GM23248 (cell line): ENCODE results near the gene ALKAL2. TPM values are rescaled to one million over a fixed set of nuclear protein-coding genes. Genes with fewer than 3 reads are reported as not detected.

ENCODE experiments used
- DNase-seq: peaks from one replicate; pipeline ENCODE4 v3.0.0-alpha.2; 2015
- H2AFZ ChIP-seq: fragments of 200-600 bp; sonication (generic); 2 replicates; pipeline ENCODE4 v1.6.1; 2016; ENCODE audit warnings: antibody characterized with exemption
- H3F3A ChIP-seq: fragments of 200-600 bp; sonication (generic); 2 replicates; pipeline ENCODE4 v1.6.1; 2016; ENCODE audit warnings: mild to moderate bottlenecking, antibody characterized with exemption, mixed run types; ENCODE audit not compliant: insufficient read depth
- H3K27ac ChIP-seq: fragments of 200-600 bp; sonication (generic); 2 replicates; pipeline ENCODE4 v1.5.1; 2016; ENCODE audit warnings: mild to moderate bottlenecking
- H3K27me3 ChIP-seq: fragments of 200-600 bp; sonication (generic); replicated peaks from 2 replicates; pipeline ENCODE4 v1.6.1; 2016; ENCODE audit warnings: mild to moderate bottlenecking; ENCODE audit not compliant: insufficient read depth
- H3K36me3 ChIP-seq: fragments of 200-600 bp; sonication (generic); 2 replicates; pipeline ENCODE4 v1.6.1; 2016; ENCODE audit warnings: low read depth, mild to moderate bottlenecking
- H3K4me1 ChIP-seq: fragments of 200-600 bp; sonication (generic); 2 replicates; pipeline ENCODE4 v1.6.1; 2016; ENCODE audit warnings: mild to moderate bottlenecking; ENCODE audit not compliant: insufficient read depth
- H3K4me2 ChIP-seq: fragments of 200-600 bp; sonication (generic); one replicate; pipeline ENCODE4 v1.6.1; 2016; ENCODE audit warnings: mild to moderate bottlenecking; ENCODE audit not compliant: unreplicated experiment
- H3K4me3 ChIP-seq: fragments of 200-600 bp; sonication (generic); 2 replicates; pipeline ENCODE4 v1.5.1; 2016; ENCODE audit warnings: mild to moderate bottlenecking
- H3K79me2 ChIP-seq: fragments of 200-600 bp; sonication (generic); 2 replicates; pipeline ENCODE4 v1.6.1; 2016; ENCODE audit warnings: mild to moderate bottlenecking; ENCODE audit not compliant: insufficient read depth
- H3K9ac ChIP-seq: fragments of 200-600 bp; sonication (generic); 2 replicates; pipeline ENCODE4 v1.6.1; 2016; ENCODE audit warnings: mild to moderate bottlenecking
- H3K9me2 ChIP-seq: fragments of 200-600 bp; sonication (generic); 2 replicates; pipeline ENCODE4 v1.6.1; 2016; ENCODE audit warnings: mixed run types, mild to moderate bottlenecking, moderate library complexity; ENCODE audit not compliant: insufficient read depth
- H3K9me3 ChIP-seq: fragments of 200-600 bp; sonication (generic); one replicate; pipeline ENCODE4 v1.6.1; 2017; ENCODE audit warnings: low read depth
- H4K20me1 ChIP-seq: fragments of 200-600 bp; sonication (generic); 2 replicates; pipeline ENCODE4 v1.6.0; 2016; ENCODE audit not compliant: insufficient read depth
- EZH2 ChIP-seq: fragments of 200-600 bp; sonication (generic); IDR thresholded peaks from 2 replicates; pipeline ENCODE4 v1.6.1; 2018; ENCODE audit warnings: antibody characterized with exemption, mild to moderate bottlenecking; ENCODE audit not compliant: insufficient read depth, poor library complexity, severe bottlenecking
- EZH2phosphoT487 ChIP-seq: fragments of 200-600 bp; sonication (generic); IDR thresholded peaks from 2 replicates; pipeline ENCODE4 v1.6.1; 2018; ENCODE audit warnings: antibody characterized with exemption, moderate library complexity, mild to moderate bottlenecking, low read depth; ENCODE audit not compliant: insufficient read depth
- WGBS, 2 experiments: methylation state at CpG; one replicate each; pipeline ENCODE4 v1.1.6; 2015 to 2017; ENCODE audit warnings: low lambda C conversion rate in 2 of 2, low coverage in 1 of 2; ENCODE audit errors: missing lambda C conversion rate in 2 of 2; 5-methylcytosine and 5-hydroxymethylcytosine counted together
- in situ Hi-C: fragments of 300-500 bp; cut with MboI; formaldehyde crosslinking; loops from 2 replicates; pipeline ENCODE4 v1.15.0; 2020
- polyA plus RNA-seq: library from polyadenylated mRNA; unstranded; fragments of >200 nt; fragmentation: Nextera tagmentation; extraction: Ambion mirVana; gene quantifications from 2 replicates; pipeline ENCODE4 v1.2.1, GENCODE V29; 2016
- total RNA-seq: library from RNA; depleted of rRNA; stranded (reverse); fragments of >200 nt; shearing (Covaris generic); gene quantifications from 2 replicates; pipeline ENCODE4 v1.2.3, GENCODE V29; 2014

The ALKAL2 gene
- total and polyA plus RNA-seq, 2 experiments from 2014 or later: not detected

GRCh38 chr2:289362-290089 is 1.6 kb upstream of the ALKAL2 start:
- Histone ChIP-seq H3K4me3 (peak overlapping the region; percentile 71), H3K9ac (no peak overlapping the region), H3K27me3 (peaks cover 4% of the 10 kb centered on the region; the same call in 1 of the 2 replicates), H3K79me2 (no peaks in the 10 kb centered on the region), H2AFZ (peak overlapping the region; percentile 82), H3K4me1 (peaks cover 15% of the 10 kb centered on the region), H3K4me2 (peak overlapping the region; percentile 86), H3K9me3 (no peaks in the 10 kb centered on the region), H3K36me3 (no peaks in the 10 kb centered on the region), H3K27ac (no peak overlapping the region), H4K20me1 (no peaks in the 10 kb centered on the region), H3K9me2 (no peaks in the 10 kb centered on the region), H3F3A (peaks cover 19% of the 10 kb centered on the region)
- WGBS, 2 experiments: 1 to 3% methylated on average over 55 to 58 of the region's 60 CpGs
- DNase-seq: peak; percentile 45
- TF ChIP-seq EZH2phosphoT487: no peak
- no peak for TF ChIP-seq EZH2
- in situ Hi-C loops: no loop called here

- H2AFZ ChIP-seq: peak overlapping the region; percentile 82
- peak overlapping the region; percentile 71 for H3K4me3 ChIP-seq
- WGBS, 2 experiments: 0 to 2% methylated on average over 11 to 42 of the region's 42 CpGs
- in situ Hi-C loops: no loop called here
- no peaks in the 10 kb centered on the region for H4K20me1 ChIP-seq
- H3F3A ChIP-seq: peaks cover 25% of the 10 kb centered on the region
- H3K27ac ChIP-seq: no peak overlapping the region
- H3K27me3 ChIP-seq: peaks cover 4% of the 10 kb centered on the region; the same call in 1 of the 2 replicates
- no peaks in the 10 kb centered on the region for H3K36me3 ChIP-seq
- no peak for DNase-seq
- TF ChIP-seq EZH2: peak; percentile 63
- no peak for TF ChIP-seq EZH2phosphoT487
- H3K4me2 ChIP-seq: peak overlapping the region; percentile 86
- H3K9me3 ChIP-seq: no peaks in the 10 kb centered on the region
- H3K4me1 ChIP-seq: peaks cover 22% of the 10 kb centered on the region
- H3K9me2 ChIP-seq: no peaks in the 10 kb centered on the region
- H3K9ac ChIP-seq: no peak overlapping the region
- no peaks in the 10 kb centered on the region for H3K79me2 ChIP-seq
Measured at GRCh38 chr2:288758-289361, 969 bp upstream of the ALKAL2 start.

GRCh38 chr2:287471-287885 is 413 bp downstream of the ALKAL2 start:
- H3F3A ChIP-seq: peaks cover 37% of the 10 kb centered on the region
- H3K4me3 ChIP-seq: peak overlapping the region; percentile 49
- TF ChIP-seq EZH2phosphoT487 (0 out of 2 replicates have a peak, but pooled peaks have one; percentile 45), EZH2 (peak; percentile 67)
- H3K27ac ChIP-seq: no peak overlapping the region
- H3K9ac ChIP-seq: no peak overlapping the region
- 7 to 10% methylated on average over 17 to 38 of the region's 46 CpGs for WGBS, 2 experiments
- H4K20me1 ChIP-seq: no peaks in the 10 kb centered on the region
- in situ Hi-C loops: no loop called here
- H3K79me2 ChIP-seq: no peaks in the 10 kb centered on the region
- peaks cover 4% of the 10 kb centered on the region; the same call in 1 of the 2 replicates for H3K27me3 ChIP-seq
- peak overlapping the region; percentile 51 for H3K4me2 ChIP-seq
- H3K36me3 ChIP-seq: no peaks in the 10 kb centered on the region
- DNase-seq: peak; percentile 42
- H2AFZ ChIP-seq: no peak overlapping the region
- peaks cover 24% of the 10 kb centered on the region for H3K4me1 ChIP-seq
- no peaks in the 10 kb centered on the region for H3K9me3 ChIP-seq
- H3K9me2 ChIP-seq: no peaks in the 10 kb centered on the region

DNA sequence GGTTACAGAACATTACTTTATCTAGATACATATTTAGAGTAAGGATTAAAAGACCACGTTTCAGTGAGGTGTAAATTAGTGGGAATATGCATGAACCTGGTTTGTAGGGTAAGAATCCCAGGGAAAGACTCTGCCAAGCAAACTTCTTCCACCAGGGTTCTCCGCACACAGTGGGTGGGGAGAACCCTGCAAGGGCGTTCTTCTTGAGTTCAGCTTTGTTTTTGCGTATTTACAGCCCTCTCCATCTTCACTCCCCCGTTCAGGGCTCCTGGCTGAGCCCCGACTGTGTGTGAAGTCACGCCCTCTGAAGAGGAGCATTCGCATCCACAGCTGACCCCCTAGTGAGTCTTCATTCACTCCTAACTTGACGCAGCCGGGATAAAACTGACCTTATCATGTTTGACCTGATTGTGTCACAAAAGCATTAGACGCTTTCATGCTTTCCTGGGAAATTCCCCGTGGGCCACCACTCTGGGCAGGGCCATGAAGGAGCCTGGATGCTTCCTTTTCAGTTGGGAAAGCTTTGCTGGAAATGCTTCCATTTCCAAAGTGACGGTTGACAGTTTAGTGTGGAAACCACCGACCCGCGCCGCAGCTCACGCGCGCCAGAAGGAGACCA is 1.0 kb downstream of the ALKAL2 start:
- Histone ChIP-seq H3K4me1 (peaks cover 24% of the 10 kb centered on the region), H4K20me1 (no peaks in the 10 kb centered on the region), H3K27me3 (peaks cover 4% of the 10 kb centered on the region; the same call in 1 of the 2 replicates), H3K4me3 (no peak overlapping the region), H3F3A (peaks cover 37% of the 10 kb centered on the region), H3K79me2 (no peaks in the 10 kb centered on the region), H3K9ac (no peak overlapping the region), H3K36me3 (no peaks in the 10 kb centered on the region), H2AFZ (no peak overlapping the region), H3K9me3 (no peaks in the 10 kb centered on the region), H3K9me2 (no peaks in the 10 kb centered on the region), H3K27ac (no peak overlapping the region), H3K4me2 (no peak overlapping the region)
- TF ChIP-seq EZH2phosphoT487 (no peak), EZH2 (no peak)
- in situ Hi-C loops: no loop called here
- WGBS, 2 experiments: 67 to 80% methylated on average over 20 of the region's 20 CpGs
- no peak for DNase-seq
